H1 (cell line): ENCODE data around the gene DUSP9. TPM values are rescaled to one million over a fixed set of nuclear protein-coding genes. Genes with fewer than 3 reads are reported as not detected.

ENCODE experiments used
- CTCF ChIA-PET: fragments of 300-600 bp; sonication (Branson Sonifier 250); formaldehyde crosslinking; loops from one replicate; lab custom pipeline; 2021; ENCODE audit not compliant: partially characterized antibody; lab: Charles Lee
- POLR2A ChIA-PET: fragments of 300-600 bp; sonication (Branson Sonifier 250); formaldehyde crosslinking; loops from one replicate; lab custom pipeline; 2021; ENCODE audit warnings: inconsistent platforms; ENCODE audit not compliant: partially characterized antibody; lab: Charles Lee
- DNase-seq, 2 experiments: peaks; one replicate each; pipeline versions ENCODE4 v3.0.0 to v3.0.0-alpha.2; 2010 to 2022; ENCODE audit warnings: low spot score in 2 of 2, low read depth in 1 of 2, mixed read lengths in 1 of 2
- FAIRE-seq: peaks from 2 replicates; lab custom pipeline; 2011; peaks lifted over from hg19 to GRCh38; lab: Jason Lieb, UNC
- H2AFZ ChIP-seq: 2 replicates; pipeline ENCODE4 v1.8.1; 2012; ENCODE audit warnings: low read length, inconsistent platforms
- H2AK5ac ChIP-seq: 2 replicates; pipeline ENCODE4 v1.6.1; 2013; ENCODE audit warnings: low read depth, low read length
- H2BK120ac ChIP-seq: replicated peaks from 2 replicates; pipeline ENCODE3; 2013; ENCODE audit warnings: low read depth, low read length, inconsistent platforms
- H2BK12ac ChIP-seq: 2 replicates; pipeline ENCODE4 v1.6.1; 2013; ENCODE audit warnings: low read depth, low read length
- H2BK15ac ChIP-seq: 2 replicates; pipeline ENCODE4 v1.6.1; 2013; ENCODE audit warnings: low read length
- H2BK20ac ChIP-seq: 2 replicates; pipeline ENCODE4 v1.6.1; 2013; ENCODE audit warnings: low read length
- H2BK5ac ChIP-seq: 2 replicates; pipeline ENCODE4 v1.6.1; 2013; ENCODE audit warnings: low read depth, low read length
- H3K14ac ChIP-seq: 2 replicates; pipeline ENCODE4 v1.6.1; 2013; ENCODE audit warnings: inconsistent platforms; ENCODE audit not compliant: insufficient read length
- H3K18ac ChIP-seq: 2 replicates; pipeline ENCODE4 v1.6.1; 2013; ENCODE audit warnings: low read length; ENCODE audit errors: extremely low read depth
- H3K23ac ChIP-seq: 2 replicates; pipeline ENCODE4 v1.6.1; 2013; ENCODE audit warnings: inconsistent platforms; ENCODE audit not compliant: insufficient read length
- H3K23me2 ChIP-seq: 2 replicates; pipeline ENCODE4 v1.6.1; 2013; ENCODE audit warnings: low read depth, low read length
- H3K27ac ChIP-seq: 2 replicates; pipeline ENCODE4 v1.6.1; 2011; ENCODE audit warnings: low read depth, low read length, inconsistent platforms
- H3K27me3 ChIP-seq, 4 experiments: replicated peaks in 1 of 4; 1 replicate in 1 of 4; 2 replicates in 3 of 4; pipeline versions ENCODE4 v1.6.1 to v1.8.1; 2011 to 2013; ENCODE audit warnings: low read length in 3 of 4, mild to moderate bottlenecking in 3 of 4, inconsistent platforms in 2 of 4, mixed read lengths in 2 of 4, moderate library complexity in 1 of 4; ENCODE audit not compliant: control insufficient read depth in 3 of 4, insufficient read depth in 3 of 4; ENCODE audit errors: extremely low read depth in 1 of 4
- H3K36me3 ChIP-seq, 4 experiments: 2 replicates each; pipeline versions ENCODE4 v1.6.1 to v1.8.1; 2011 to 2013; ENCODE audit warnings: mild to moderate bottlenecking in 4 of 4, low read length in 3 of 4, moderate library complexity in 2 of 4, control low read depth in 1 of 4, inconsistent platforms in 1 of 4; ENCODE audit not compliant: insufficient read depth in 4 of 4, control insufficient read depth in 2 of 4
- H3K4ac ChIP-seq: replicated peaks from 2 replicates; pipeline ENCODE3; 2013; ENCODE audit warnings: low read length, low read depth, mixed read lengths, inconsistent platforms; ENCODE audit not compliant: insufficient read length
- H3K4me1 ChIP-seq, 4 experiments: replicated peaks in 1 of 4; 1 replicate in 1 of 4; 2 replicates in 3 of 4; pipeline versions ENCODE4 v1.6.1 to v1.8.1; 2011 to 2013; ENCODE audit warnings: low read length in 3 of 4, inconsistent platforms in 2 of 4, mixed read lengths in 1 of 4; ENCODE audit not compliant: insufficient read depth in 4 of 4, control insufficient read depth in 3 of 4
- H3K4me2 ChIP-seq, 2 experiments: 2 replicates each; pipeline versions ENCODE4 v1.6.1 to v1.8.1; 2011 to 2013; ENCODE audit warnings: low read depth in 2 of 2, low read length in 2 of 2, control low read depth in 1 of 2, inconsistent platforms in 1 of 2, mild to moderate bottlenecking in 1 of 2; ENCODE audit not compliant: insufficient read depth in 1 of 2
- H3K4me3 ChIP-seq, 4 experiments: fragments of 200-600, 300-600 bp in 1 of 4; sonication (generic), shearing (Covaris generic), sonication (Bioruptor Twin) in 1 of 4; 2 replicates each; pipeline versions ENCODE4 v1.5.1 to v1.8.1; 2011 to 2016; ENCODE audit warnings: low read length in 4 of 4, low read depth in 3 of 4, control low read depth in 2 of 4, inconsistent platforms in 2 of 4, mild to moderate bottlenecking in 2 of 4, mixed read lengths in 1 of 4, moderate library complexity in 1 of 4; ENCODE audit not compliant: insufficient read depth in 2 of 4; ENCODE audit errors: extremely low read depth in 1 of 4
- H3K56ac ChIP-seq: replicated peaks from 2 replicates; pipeline ENCODE3; 2013; ENCODE audit warnings: low read depth, mild to moderate bottlenecking, mixed read lengths, low read length, inconsistent platforms; ENCODE audit not compliant: insufficient read length
- H3K79me1 ChIP-seq: 2 replicates; pipeline ENCODE4 v1.6.1; 2013; ENCODE audit warnings: low read depth, low read length, control low read depth
- H3K79me2 ChIP-seq, 2 experiments: 2 replicates each; pipeline versions ENCODE4 v1.6.1 to v1.8.1; 2012 to 2013; ENCODE audit warnings: low read length in 2 of 2, mild to moderate bottlenecking in 2 of 2, inconsistent platforms in 1 of 2; ENCODE audit not compliant: insufficient read depth in 2 of 2, control insufficient read depth in 1 of 2
- H3K9ac ChIP-seq, 4 experiments: replicated peaks in 1 of 4; 1 replicate in 1 of 4; 2 replicates in 3 of 4; pipeline versions ENCODE4 v1.6.1 to v1.8.1; 2011 to 2013; ENCODE audit warnings: low read depth in 3 of 4, low read length in 3 of 4, control low read depth in 2 of 4, mild to moderate bottlenecking in 2 of 4, moderate library complexity in 2 of 4, inconsistent platforms in 1 of 4; ENCODE audit errors: extremely low read depth in 1 of 4
- H3K9me3 ChIP-seq, 2 experiments: 2 replicates each; pipeline versions ENCODE4 v1.6.1 to v1.8.1; 2012 to 2013; ENCODE audit warnings: mild to moderate bottlenecking in 2 of 2, moderate library complexity in 2 of 2, control low read depth in 1 of 2, inconsistent platforms in 1 of 2, low read depth in 1 of 2, low read length in 1 of 2, mixed read lengths in 1 of 2; ENCODE audit not compliant: insufficient read depth in 2 of 2
- H4K20me1 ChIP-seq, 2 experiments: replicated peaks in 1 of 2; 2 replicates each; pipeline versions ENCODE3 to v1.8.1; 2011 to 2013; ENCODE audit warnings: inconsistent platforms in 2 of 2, low read length in 2 of 2, mild to moderate bottlenecking in 1 of 2; ENCODE audit not compliant: insufficient read depth in 2 of 2, control insufficient read depth in 1 of 2
- H4K5ac ChIP-seq: 2 replicates; pipeline ENCODE4 v1.6.1; 2013; ENCODE audit warnings: low read length, low read depth, mixed read lengths, inconsistent platforms; ENCODE audit not compliant: insufficient read length
- H4K8ac ChIP-seq: 2 replicates; pipeline ENCODE4 v1.8.0; 2013; ENCODE audit warnings: mild to moderate bottlenecking, moderate library complexity, low read length, inconsistent platforms; ENCODE audit not compliant: insufficient read depth; ENCODE audit errors: extremely low read depth
- H4K91ac ChIP-seq: replicated peaks from 2 replicates; pipeline ENCODE3; 2013; ENCODE audit warnings: low read length, mixed read lengths, inconsistent platforms; ENCODE audit not compliant: insufficient read length
- CHD1 ChIP-seq: IDR thresholded peaks from 2 replicates; pipeline ENCODE4 v1.6.1; 2012; ENCODE audit warnings: low read depth, low read length, improper control_type of control experiment
- JUN ChIP-seq: IDR thresholded peaks from 2 replicates; pipeline ENCODE4 v1.6.1; 2011; ENCODE audit warnings: low read depth, mild to moderate bottlenecking, improper control_type of control experiment, low read length
- POU5F1 ChIP-seq: IDR thresholded peaks from 2 replicates; pipeline ENCODE4 v1.6.1; 2011; ENCODE audit warnings: low read depth, mild to moderate bottlenecking, low read length, moderate library complexity
- SAP30 ChIP-seq: fragments of 300-600 bp; sonication (generic); IDR thresholded peaks from 2 replicates; pipeline ENCODE4 v1.7.1; 2012; ENCODE audit warnings: low read length, moderate library complexity, mild to moderate bottlenecking, inconsistent platforms; ENCODE audit not compliant: insufficient read depth, insufficient replicate concordance
- SP2 ChIP-seq: IDR thresholded peaks from 2 replicates; pipeline ENCODE4 v1.6.1; 2012; ENCODE audit warnings: mild to moderate bottlenecking, low read length, inconsistent platforms
- SP4 ChIP-seq: IDR thresholded peaks from 2 replicates; pipeline ENCODE4 v1.6.1; 2012; ENCODE audit warnings: low read length, inconsistent platforms
- SUZ12 ChIP-seq: fragments of 200-600 bp; sonication (generic); IDR thresholded peaks from 2 replicates; pipeline ENCODE4 v1.6.1; 2012; ENCODE audit warnings: mild to moderate bottlenecking, inconsistent platforms, low read length, moderate library complexity, mixed read lengths
- WGBS, 2 experiments: shearing (Covaris generic) in 1 of 2; methylation state at CpG; one replicate each; pipeline versions ENCODE4 v1.1.6 to v1.1.7; 2013 to 2015; ENCODE audit warnings: low lambda C conversion rate in 2 of 2, mixed read lengths in 2 of 2, inconsistent platforms in 1 of 2, low coverage in 1 of 2, missing lambda C conversion rate in 1 of 2; ENCODE audit not compliant: insufficient replicate concordance in 2 of 2, insufficient coverage in 1 of 2, insufficient read length in 1 of 2; ENCODE audit errors: extremely low coverage in 1 of 2, missing lambda C conversion rate in 1 of 2; 5-methylcytosine and 5-hydroxymethylcytosine counted together
- polyA plus RNA-seq, 7 experiments: library from polyadenylated mRNA; depleted of rRNA in 3 of 7; stranded (reverse) in 5 of 7; unstranded in 2 of 7; fragments of >200 nt in 5 of 7; fragments of 200-250 nt in 2 of 7; gene quantifications; 1 replicate in 5 of 7; 2 replicates in 1 of 7; 4 replicates in 1 of 7; pipeline versions ENCODE4 v1.2.1 to v1.2.3, GENCODE V29; 2011 to 2013; ENCODE audit warnings: missing spikeins in 2 of 7, mixed read lengths in 2 of 7
- total RNA-seq: library from RNA; stranded (reverse); fragmentation: NEBNext Ultra II Directional; extraction: Animal tissue kit (Norgen Biotek cat#: 25700); gene quantifications from 2 replicates; pipeline ENCODE4 v1.2.1, GENCODE V29; 2021
- TF ChIP-seq, protein P1 (sequence below), 3 experiments: IDR thresholded peaks; 1 replicate in 2 of 3; 2 replicates in 1 of 3; pipeline versions ENCODE4 v1.5.1 to v1.6.1; 2011; ENCODE audit warnings: low read length in 3 of 3, mild to moderate bottlenecking in 3 of 3, inconsistent platforms in 2 of 3, low read depth in 1 of 3, moderate library complexity in 1 of 3; ENCODE audit not compliant: insufficient read depth in 1 of 3; ENCODE audit errors: control extremely low read depth in 1 of 3

The DUSP9 gene
- total and polyA plus RNA-seq, 2 of the 8 experiments (the other 6 are each of a cell fraction or from before 2014, with no cell fraction given) = 0.80 to 1.1 TPM

DNA sequence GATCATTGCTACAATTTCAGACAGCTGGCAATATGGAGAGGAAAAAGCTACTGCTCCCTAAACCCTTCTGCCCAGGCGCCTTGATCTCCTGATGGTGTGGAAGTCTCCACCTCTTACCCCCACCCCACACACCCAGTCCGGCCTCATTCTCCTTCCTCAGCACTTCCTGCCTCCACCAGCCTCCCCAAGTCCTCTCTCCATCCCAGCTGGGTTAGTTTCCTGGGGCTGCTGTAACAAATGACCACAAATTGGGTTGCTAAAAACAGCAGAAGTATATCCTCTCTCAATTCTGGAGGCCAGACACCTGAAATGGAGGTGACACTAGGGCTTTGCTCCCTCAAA is 47.0 kb upstream of the DUSP9 start:
- H3K4me3 ChIP-seq = peak overlapping the region; percentile 34 to 86 (median 68); a peak in 6 of 8 replicates
- TF ChIP-seq CHD1 (no peak), SAP30 (no peak), POU5F1 (no peak), SUZ12 (no peak), SP4 (no peak), SP2 (no peak), JUN (no peak)
- TF ChIP-seq, protein P1, sequence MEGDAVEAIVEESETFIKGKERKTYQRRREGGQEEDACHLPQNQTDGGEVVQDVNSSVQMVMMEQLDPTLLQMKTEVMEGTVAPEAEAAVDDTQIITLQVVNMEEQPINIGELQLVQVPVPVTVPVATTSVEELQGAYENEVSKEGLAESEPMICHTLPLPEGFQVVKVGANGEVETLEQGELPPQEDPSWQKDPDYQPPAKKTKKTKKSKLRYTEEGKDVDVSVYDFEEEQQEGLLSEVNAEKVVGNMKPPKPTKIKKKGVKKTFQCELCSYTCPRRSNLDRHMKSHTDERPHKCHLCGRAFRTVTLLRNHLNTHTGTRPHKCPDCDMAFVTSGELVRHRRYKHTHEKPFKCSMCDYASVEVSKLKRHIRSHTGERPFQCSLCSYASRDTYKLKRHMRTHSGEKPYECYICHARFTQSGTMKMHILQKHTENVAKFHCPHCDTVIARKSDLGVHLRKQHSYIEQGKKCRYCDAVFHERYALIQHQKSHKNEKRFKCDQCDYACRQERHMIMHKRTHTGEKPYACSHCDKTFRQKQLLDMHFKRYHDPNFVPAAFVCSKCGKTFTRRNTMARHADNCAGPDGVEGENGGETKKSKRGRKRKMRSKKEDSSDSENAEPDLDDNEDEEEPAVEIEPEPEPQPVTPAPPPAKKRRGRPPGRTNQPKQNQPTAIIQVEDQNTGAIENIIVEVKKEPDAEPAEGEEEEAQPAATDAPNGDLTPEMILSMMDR (IDR thresholded peaks at IDR 0.05; ENCODE audit: control extremely low read depth in 1 of 3, insufficient read depth in 1 of 3, low read depth in 1 of 3, low read length in 3 of 3) = no peak

More for the DNA sequence above, 47.0 kb upstream of the DUSP9 start:
- Histone ChIP-seq H2AFZ (no peak overlapping the region), H4K8ac (no peak overlapping the region), H3K4ac (peak overlapping the region; percentile 23), H3K4me2 (peak overlapping the region; percentile 79 to 86), H2BK120ac (no peak overlapping the region), H3K27me3 (peaks cover 0 to 8% (median 0%) of the 10 kb centered on the region in 4 experiments; a peak in 3 of 7 replicates), H3K27ac (no peak overlapping the region), H3K14ac (no peak overlapping the region), H3K23me2 (peaks cover 3% of the 10 kb centered on the region; the same call in 1 of the 2 replicates), H3K4me1 (peaks cover 0 to 4% (median 0%) of the 10 kb centered on the region in 4 experiments; a peak in 1 of 7 replicates), H2BK5ac (no peak overlapping the region), H4K91ac (no peak overlapping the region), H3K79me2 (peaks cover 0 to 5% of the 10 kb centered on the region in 2 experiments; a peak in 1 of 4 replicates), H3K18ac (no peak overlapping the region), H2BK15ac (no peak overlapping the region), H3K56ac (no peak overlapping the region), H4K20me1 (peaks cover 0 to 3% of the 10 kb centered on the region in 2 experiments), H2BK12ac (no peak overlapping the region), H3K79me1 (no peaks in the 10 kb centered on the region), H3K9ac (no peak overlapping the region), H2BK20ac (no peak overlapping the region), H3K9me3 (no peaks in the 10 kb centered on the region), H3K36me3 (no peaks in the 10 kb centered on the region), H2AK5ac (no peak overlapping the region), H3K23ac (no peak overlapping the region), H4K5ac (no peak overlapping the region)
- CTCF ChIA-PET = interaction anchor here (1.1 to 4.5 kb wide), 9 partner anchors 11 to 69 kb away, joined by 3 to 22 read pairs (median 5); no protein-coding TSS in a partner anchor
- DNase-seq (no peak), FAIRE-seq (no peak)
- WGBS, 2 experiments = 33% methylated on average over 1 of the region's 2 CpGs; no CpG with 5 or more reads in 1 of the 2 experiments
- POLR2A ChIA-PET = interaction anchor here (0.7 to 1.3 kb wide), 5 partner anchors 9 to 335 kb away, joined by 3 read pairs; partner anchors contain the start of gene NAA10
